ENCODE measurements around the gene NPAS3.

Gene NPAS3

GRCh38 chr14:33516898-33517436 lies 578.3 kb downstream of the NPAS3 start:
- TF ChIP-seq CTCF (conservative IDR thresholded peaks at IDR 0.05), result no peak
- no peak overlapping the region for H3K27ac ChIP-seq

GRCh38 chr14:33521192-33521591 lies 582.5 kb downstream of the NPAS3 start:
- H3K27ac ChIP-seq, result peak overlapping the region; percentile 22; the same call in 1 of the 2 replicates
- TF ChIP-seq CTCF (conservative IDR thresholded peaks at IDR 0.05), result no peak

- no peak overlapping the region for H3K27ac ChIP-seq
- TF ChIP-seq CTCF (conservative IDR thresholded peaks at IDR 0.05), result no peak
Observed at GRCh38 chr14:33524244-33524643, 585.6 kb downstream of the NPAS3 start.

GRCh38 chr14:33525626-33526025 lies 586.9 kb downstream of the NPAS3 start:
- no peak for TF ChIP-seq CTCF (conservative IDR thresholded peaks at IDR 0.05)

GRCh38 chr14:33527023-33527634 lies 588.5 kb downstream of the NPAS3 start:
- no peak for TF ChIP-seq CTCF (conservative IDR thresholded peaks at IDR 0.05)
- H3K27ac ChIP-seq, result no peak overlapping the region

More at GRCh38 chr14:33525626-33526025, 586.9 kb downstream of the NPAS3 start:
- no peak overlapping the region for H3K27ac ChIP-seq

GRCh38 chr14:33528655-33529054 lies 590.0 kb downstream of the NPAS3 start:
- H3K27ac ChIP-seq, result no peak overlapping the region
- no peak for TF ChIP-seq CTCF (conservative IDR thresholded peaks at IDR 0.05)

GRCh38 chr14:33529787-33530757 lies 591.4 kb downstream of the NPAS3 start:
- H3K27ac ChIP-seq, result no peak overlapping the region; the same call in 1 of the 2 replicates
- TF ChIP-seq CTCF (conservative IDR thresholded peaks at IDR 0.05), result no peak

All from VCaP (cell line).